HepG2 (cell line): Measurements from ENCODE around the gene RNF126. TPM values are rescaled to one million over a fixed set of nuclear protein-coding genes. Genes with fewer than 3 reads are reported as not detected.

ENCODE experiments used
- ARNT ChIP-seq: fragments of 450-650 bp; IDR thresholded peaks from 2 replicates; pipeline ENCODE4 v1.6.1; 2017
- ATF2 ChIP-seq: sonication (generic); formaldehyde crosslinking; IDR thresholded peaks from 2 replicates; pipeline ENCODE4 v1.4.0; 2020; ENCODE audit warnings: missing genetic modification reagents
- HDAC1 ChIP-seq: sonication (generic); formaldehyde crosslinking; IDR thresholded peaks from 2 replicates; pipeline ENCODE4 v1.5.1; 2020; ENCODE audit warnings: mild to moderate bottlenecking, missing genetic modification reagents
- HHEX ChIP-seq: IDR thresholded peaks from 2 replicates; pipeline ENCODE4 v1.6.1; 2016; ENCODE audit warnings: control low read depth
- HNRNPL ChIP-seq: fragments of 200-400 bp; formaldehyde crosslinking; IDR thresholded peaks from 2 replicates; pipeline ENCODE4 v1.6.1; 2017; ENCODE audit warnings: mild to moderate bottlenecking, low read depth, low read length
- PRPF4 ChIP-seq: fragments of 200-400 bp; formaldehyde crosslinking; IDR thresholded peaks from 2 replicates; pipeline ENCODE4 v1.6.1; 2016; ENCODE audit warnings: low read length, low read depth; ENCODE audit not compliant: poor library complexity, severe bottlenecking
- SALL1 ChIP-seq: sonication (generic); formaldehyde crosslinking; IDR thresholded peaks from 2 replicates; pipeline ENCODE4 v1.8.0; 2022; ENCODE audit warnings: mild to moderate bottlenecking, missing genetic modification reagents
- SIN3B ChIP-seq: fragments of 150-350 bp; IDR thresholded peaks from 2 replicates; pipeline ENCODE4 v1.6.1; 2014; ENCODE audit warnings: low read length
- THAP11 ChIP-seq: IDR thresholded peaks from 2 replicates; pipeline ENCODE4 v1.6.1; 2016; ENCODE audit warnings: missing biosample characterization, missing genetic modification reagents
- ZBTB40 ChIP-seq, 2 experiments: fragments of 450-650 bp in 1 of 2; sonication (generic) in 1 of 2; formaldehyde crosslinking in 1 of 2; IDR thresholded peaks; 2 replicates each; pipeline versions ENCODE4 v1.6.1 to v1.8.0; 2016 to 2022; ENCODE audit warnings: antibody characterized with exemption in 1 of 2, mild to moderate bottlenecking in 1 of 2, missing genetic modification reagents in 1 of 2
- ZNF280D ChIP-seq: sonication (generic); formaldehyde crosslinking; IDR thresholded peaks from 2 replicates; pipeline ENCODE4 v1.5.1; 2020; ENCODE audit warnings: mild to moderate bottlenecking, missing genetic modification reagents
- ZNF570 ChIP-seq: sonication (generic); formaldehyde crosslinking; IDR thresholded peaks from 2 replicates; pipeline ENCODE4 v1.4.0; 2020; ENCODE audit warnings: mild to moderate bottlenecking, missing genetic modification reagents, borderline replicate concordance
- ZNF605 ChIP-seq: sonication (generic); formaldehyde crosslinking; IDR thresholded peaks from 2 replicates; pipeline ENCODE4 v1.8.0; 2022; ENCODE audit warnings: mild to moderate bottlenecking, missing genetic modification reagents
- ZNF782 ChIP-seq: sonication (generic); formaldehyde crosslinking; IDR thresholded peaks from 2 replicates; pipeline ENCODE4 v1.4.0; 2020; ENCODE audit warnings: missing genetic modification reagents, mild to moderate bottlenecking, borderline replicate concordance
- polyA plus RNA-seq, 8 experiments: library from polyadenylated mRNA; depleted of rRNA in 3 of 8; stranded (reverse) in 7 of 8; unstranded in 1 of 8; fragments of >200 nt; fragmentation: Illumina TruSeq in 4 of 8; extraction: Trizol in 4 of 8; gene quantifications; 2 replicates each; pipeline versions ENCODE4 v1.2.1 to v1.2.3, GENCODE V29; 2011 to 2016; ENCODE audit warnings: low read depth in 4 of 8, missing spikeins in 1 of 8, mixed read lengths in 1 of 8; ENCODE audit not compliant: insufficient read depth in 1 of 8
- total RNA-seq, 5 experiments: library from RNA; depleted of rRNA; stranded (reverse); fragments of >200 nt; fragmentation: Illumina TruSeq; extraction: Trizol; gene quantifications; 2 replicates each; pipeline ENCODE4 v1.2.3, GENCODE V29; 2016; ENCODE audit warnings: low read depth in 1 of 5
- TF ChIP-seq, protein P1 (sequence below): sonication (generic); formaldehyde crosslinking; IDR thresholded peaks from 2 replicates; pipeline ENCODE4 v1.8.1; 2023; ENCODE audit warnings: mild to moderate bottlenecking, missing genetic modification reagents, borderline replicate concordance

Gene RNF126
- total and polyA plus RNA-seq, 2 of the 13 experiments (the other 11 are each of a cell fraction or from before 2014, with no cell fraction given) = 23.2 to 34.0 TPM

DNA sequence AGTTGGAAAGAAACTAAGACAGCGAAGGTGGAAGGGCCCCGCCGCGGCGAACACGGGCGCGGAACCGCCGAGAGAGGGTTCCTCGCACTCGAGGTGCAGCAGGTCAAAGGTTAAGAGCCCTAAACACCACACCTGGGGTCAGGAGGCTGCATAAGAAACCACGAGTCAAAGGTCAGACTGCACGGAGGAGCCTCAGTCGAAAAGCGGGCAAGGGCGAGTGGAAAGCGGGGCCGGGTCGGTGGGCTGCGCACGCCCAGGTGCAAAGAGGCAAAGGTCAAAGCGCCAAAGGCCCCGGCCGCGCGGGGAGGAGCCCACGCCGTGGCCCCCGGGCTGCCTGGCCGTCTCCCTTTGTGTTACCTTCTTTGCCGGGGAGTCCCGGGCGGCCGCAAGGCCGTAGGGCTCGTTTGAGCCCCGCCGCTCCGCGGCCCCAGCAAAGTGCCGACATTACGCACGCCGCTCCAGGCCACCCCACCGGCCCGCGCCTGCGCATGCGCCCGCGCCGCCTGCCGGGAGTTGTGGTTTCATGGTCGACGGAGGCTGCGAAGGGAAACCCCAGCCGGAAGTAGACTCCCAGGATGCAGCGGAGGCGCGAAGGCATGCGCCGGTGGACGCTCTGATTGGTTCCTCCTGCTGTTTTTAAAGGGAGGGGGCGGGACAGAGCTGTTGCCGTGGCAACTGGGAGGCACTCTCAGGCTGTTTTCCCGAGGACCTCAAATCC lies 29.8 kb downstream of the RNF126 start, which contains the start of gene POLRMT (continued):
- TF ChIP-seq PRPF4 (no peak), SALL1 (peak; percentile 3; the same call in 1 of the 2 replicates), HNRNPL (no peak), HHEX (CRISPR knock-in tag) (no peak), ARNT (no peak), ZNF570 (CRISPR knock-in tag) (no peak), ZNF782 (CRISPR knock-in tag) (no peak), SIN3B (peak; percentile 62; the same call in 1 of the 2 replicates), ZBTB40 (IDR thresholded peaks at IDR 0.05) (peak; percentile 41; the same call in 1 of the 2 replicates), ZBTB40 (CRISPR knock-in tag; IDR thresholded peaks at IDR 0.05) (no peak), THAP11 (CRISPR knock-in tag) (peak; percentile 98), ZNF605 (CRISPR knock-in tag) (no peak), HDAC1 (CRISPR knock-in tag) (peak; percentile 57), ATF2 (CRISPR knock-in tag) (peak; percentile 63), ZNF280D (no peak)
- TF ChIP-seq, protein P1, sequence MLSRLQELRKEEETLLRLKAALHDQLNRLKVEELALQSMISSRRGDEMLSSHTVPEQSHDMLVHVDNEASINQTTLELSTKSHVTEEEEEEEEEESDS (CRISPR knock-in tag) = no peak
